RWPE2 (cell line): ENCODE results near the gene RMI2.

ENCODE experiments used
- ATAC-seq: fragments of 200-7000 bp; cut with Tn5 transposase; 3 replicates; pipeline ENCODE4 v1.9.1; 2021; ENCODE audit warnings: low read depth
- DNase-seq: peaks from one replicate; pipeline ENCODE4 v3.0.0-alpha.2; 2020; ENCODE audit warnings: low spot score
- H3K27ac ChIP-seq: fragments of 450-650 bp; 2 replicates; pipeline ENCODE4 v1.5.1; 2017; ENCODE audit warnings: mild to moderate bottlenecking; ENCODE audit not compliant: poor library complexity, severe bottlenecking
- H3K27me3 ChIP-seq: fragments of 250-450 bp; sonication (Bioruptor Pico); 2 replicates; pipeline ENCODE4 v1.5.1; 2021; ENCODE audit warnings: mild to moderate bottlenecking, moderate library complexity; ENCODE audit not compliant: insufficient read depth, poor library complexity, severe bottlenecking
- H3K36me3 ChIP-seq: fragments of 250-450 bp; sonication (Bioruptor Pico); 2 replicates; pipeline ENCODE4 v1.5.1; 2020; ENCODE audit warnings: low read depth, mild to moderate bottlenecking, moderate library complexity
- H3K4me1 ChIP-seq: fragments of 250-450 bp; sonication (Bioruptor Pico); 2 replicates; pipeline ENCODE4 v1.5.1; 2021; ENCODE audit warnings: mild to moderate bottlenecking, moderate library complexity; ENCODE audit not compliant: insufficient read depth, poor library complexity, severe bottlenecking
- H3K4me3 ChIP-seq: fragments of 250-450 bp; sonication (Bioruptor Pico); 2 replicates; pipeline ENCODE4 v1.5.1; 2021; ENCODE audit warnings: mild to moderate bottlenecking, moderate library complexity; ENCODE audit not compliant: severe bottlenecking
- H3K9me3 ChIP-seq: fragments of 250-450 bp; sonication (Bioruptor Pico); 2 replicates; pipeline ENCODE4 v1.5.1; 2021; ENCODE audit warnings: mild to moderate bottlenecking, moderate library complexity; ENCODE audit not compliant: severe bottlenecking
- TF ChIP-seq, protein P1 (sequence below): fragments of 450-650 bp; IDR thresholded peaks from one replicate; pipeline ENCODE4 v1.5.1; 2017; ENCODE audit warnings: mild to moderate bottlenecking, moderate library complexity; ENCODE audit not compliant: poor library complexity, severe bottlenecking

RMI2 gene

DNA sequence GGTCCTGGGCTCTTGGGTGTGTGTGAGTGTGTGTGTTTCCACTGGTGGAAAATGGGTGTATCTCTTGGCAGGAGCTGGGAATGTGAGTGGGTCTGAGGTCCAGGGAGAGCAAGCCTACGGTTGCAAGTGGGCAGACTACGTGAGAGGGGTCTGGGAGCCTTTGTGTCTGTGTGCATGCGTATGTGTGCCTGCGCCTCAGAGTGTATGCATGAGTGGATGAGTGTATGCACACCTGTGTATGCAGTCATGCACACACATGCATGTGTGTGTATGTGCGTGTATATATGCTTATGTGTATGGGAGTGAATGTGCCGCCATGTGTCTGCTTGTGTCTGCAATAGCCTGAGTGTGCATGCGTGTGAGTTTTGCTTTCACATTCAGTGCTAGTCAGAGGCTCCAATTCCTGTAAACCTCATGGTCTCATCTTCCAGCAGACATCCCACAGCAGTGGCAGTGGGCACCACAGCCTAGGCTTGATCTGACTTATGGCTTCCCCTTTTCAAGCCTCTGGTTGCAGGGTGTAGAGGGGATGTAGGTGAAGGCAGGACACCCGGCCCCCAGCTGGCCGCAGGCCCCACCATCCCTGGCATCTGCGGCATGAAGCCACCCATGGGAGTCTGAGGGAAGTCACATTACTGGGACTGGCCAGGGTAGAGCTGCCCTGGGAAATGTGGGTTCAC, 19.7 kb upstream of the RMI2 start:
- TF ChIP-seq, protein P1, sequence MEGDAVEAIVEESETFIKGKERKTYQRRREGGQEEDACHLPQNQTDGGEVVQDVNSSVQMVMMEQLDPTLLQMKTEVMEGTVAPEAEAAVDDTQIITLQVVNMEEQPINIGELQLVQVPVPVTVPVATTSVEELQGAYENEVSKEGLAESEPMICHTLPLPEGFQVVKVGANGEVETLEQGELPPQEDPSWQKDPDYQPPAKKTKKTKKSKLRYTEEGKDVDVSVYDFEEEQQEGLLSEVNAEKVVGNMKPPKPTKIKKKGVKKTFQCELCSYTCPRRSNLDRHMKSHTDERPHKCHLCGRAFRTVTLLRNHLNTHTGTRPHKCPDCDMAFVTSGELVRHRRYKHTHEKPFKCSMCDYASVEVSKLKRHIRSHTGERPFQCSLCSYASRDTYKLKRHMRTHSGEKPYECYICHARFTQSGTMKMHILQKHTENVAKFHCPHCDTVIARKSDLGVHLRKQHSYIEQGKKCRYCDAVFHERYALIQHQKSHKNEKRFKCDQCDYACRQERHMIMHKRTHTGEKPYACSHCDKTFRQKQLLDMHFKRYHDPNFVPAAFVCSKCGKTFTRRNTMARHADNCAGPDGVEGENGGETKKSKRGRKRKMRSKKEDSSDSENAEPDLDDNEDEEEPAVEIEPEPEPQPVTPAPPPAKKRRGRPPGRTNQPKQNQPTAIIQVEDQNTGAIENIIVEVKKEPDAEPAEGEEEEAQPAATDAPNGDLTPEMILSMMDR = no peak
- Histone ChIP-seq H3K9me3 (no peaks in the 10 kb centered on the region), H3K36me3 (no peaks in the 10 kb centered on the region), H3K27ac (no peak overlapping the region), H3K27me3 (no peaks in the 10 kb centered on the region), H3K4me3 (no peak overlapping the region), H3K4me1 (peaks cover 12% of the 10 kb centered on the region)
- DNase-seq (no peak), ATAC-seq (no peak)

GRCh38 chr16:11326084-11326736, 19.0 kb upstream of the RMI2 start:
- peaks cover 12% of the 10 kb centered on the region for H3K4me1 ChIP-seq
- TF ChIP-seq, protein P1 = no peak
- H3K27me3 ChIP-seq = no peaks in the 10 kb centered on the region
- no peak overlapping the region for H3K27ac ChIP-seq
- H3K36me3 ChIP-seq = no peaks in the 10 kb centered on the region
- no peak overlapping the region for H3K4me3 ChIP-seq
- no peaks in the 10 kb centered on the region for H3K9me3 ChIP-seq
- DNase-seq (no peak), ATAC-seq (no peak)

DNA sequence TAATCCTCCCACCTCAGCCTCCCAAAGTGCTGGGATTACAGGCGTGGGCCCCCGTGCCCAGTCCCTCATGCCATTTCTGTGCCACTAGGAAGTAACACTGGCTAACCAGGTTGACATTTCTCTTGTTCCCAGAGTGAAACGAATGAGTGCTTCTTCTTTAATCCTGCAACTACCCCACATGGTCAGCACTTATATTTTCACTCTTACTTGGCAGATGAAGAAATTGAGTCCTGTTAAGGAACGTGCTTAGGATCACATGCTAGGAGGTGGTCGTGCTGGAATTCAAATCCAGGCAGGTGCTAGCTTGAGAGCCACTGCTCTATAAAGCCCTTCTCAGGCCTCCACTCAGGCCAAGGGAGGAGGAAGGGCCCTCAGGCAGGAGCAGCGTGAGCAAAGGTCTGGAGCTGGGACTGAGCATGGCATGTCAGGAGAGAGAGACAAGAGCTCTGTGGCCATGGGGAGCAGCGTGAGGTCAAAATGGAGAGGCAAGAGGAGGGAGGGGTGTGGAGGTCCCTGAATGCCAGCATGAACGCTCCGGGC, 18.5 kb upstream of the RMI2 start:
- TF ChIP-seq, protein P1 = no peak
- no peak for DNase-seq
- ATAC-seq = no peak
- Histone ChIP-seq H3K27me3 (no peaks in the 10 kb centered on the region), H3K27ac (no peak overlapping the region), H3K4me3 (no peak overlapping the region), H3K9me3 (no peaks in the 10 kb centered on the region), H3K36me3 (no peaks in the 10 kb centered on the region), H3K4me1 (peaks cover 12% of the 10 kb centered on the region)

GRCh38 chr16:11327277-11328171, 17.7 kb upstream of the RMI2 start:
- ATAC-seq = no peak
- Histone ChIP-seq H3K4me1 (peaks cover 12% of the 10 kb centered on the region), H3K4me3 (no peak overlapping the region), H3K27ac (peak overlapping the region; percentile 39), H3K27me3 (no peaks in the 10 kb centered on the region), H3K36me3 (no peaks in the 10 kb centered on the region), H3K9me3 (no peaks in the 10 kb centered on the region)
- TF ChIP-seq, protein P1 = no peak
- no peak for DNase-seq
